Naive thymus-derived CD4-positive, alpha-beta T cell (primary cell): ENCODE results near the gene THG1L. TPM values are rescaled to one million over a fixed set of nuclear protein-coding genes. Genes with fewer than 3 reads are reported as not detected.

Experiments
- ATAC-seq: fragments of 150-1000 bp; cut with Tn5 transposase; 2 replicates; pipeline ENCODE4 v1.10.0; 2021; ENCODE audit warnings: mild to moderate bottlenecking, moderate library complexity
- CTCF ChIA-PET: fragments of 350-600 bp; sonication (Branson Sonifier 250); formaldehyde crosslinking; loops from one replicate; lab custom pipeline; 2021; ENCODE audit warnings: antibody characterized with exemption; lab: Charles Lee
- POLR2A ChIA-PET: fragments of 350-600 bp; sonication (Branson Sonifier 250); formaldehyde crosslinking; loops from one replicate; lab custom pipeline; 2021; ENCODE audit warnings: antibody characterized with exemption, inconsistent platforms; lab: Charles Lee
- DNase-seq, 9 donors: peaks; one replicate each; pipeline versions ENCODE4 v3.0.0 to v3.0.0-alpha.2; 2020 to 2022; ENCODE audit warnings: mixed read lengths in 1 of 9
- H3K27ac ChIP-seq: one replicate; pipeline ENCODE4 v1.7.0; 2013; ENCODE audit warnings: mild to moderate bottlenecking, low read depth, low read length, moderate library complexity
- H3K27me3 ChIP-seq, 2 donors: one replicate each; pipeline ENCODE4 v1.7.0; 2013; ENCODE audit warnings: low read length in 2 of 2, mild to moderate bottlenecking in 2 of 2, moderate library complexity in 2 of 2; ENCODE audit not compliant: control insufficient read depth in 2 of 2, insufficient read depth in 2 of 2
- H3K36me3 ChIP-seq, 3 experiments: 1 replicate in 2 of 3; 2 replicates in 1 of 3; pipeline ENCODE4 v1.7.0; 2013; ENCODE audit warnings: low read length in 3 of 3, mild to moderate bottlenecking in 3 of 3, moderate library complexity in 1 of 3; ENCODE audit not compliant: insufficient read depth in 3 of 3, control insufficient read depth in 2 of 3
- H3K4me1 ChIP-seq, 2 donors: one replicate each; pipeline ENCODE4 v1.7.0; 2013; ENCODE audit warnings: low read length in 2 of 2, mild to moderate bottlenecking in 2 of 2, moderate library complexity in 1 of 2; ENCODE audit not compliant: control insufficient read depth in 2 of 2, insufficient read depth in 2 of 2
- H3K4me3 ChIP-seq: 2 replicates; pipeline ENCODE4 v1.7.0; 2013; ENCODE audit warnings: mild to moderate bottlenecking, low read length
- H3K9me3 ChIP-seq, 3 experiments: 1 replicate in 2 of 3; 2 replicates in 1 of 3; pipeline ENCODE4 v1.7.0; 2013; ENCODE audit warnings: low read length in 3 of 3; ENCODE audit not compliant: control insufficient read depth in 2 of 3
- H3K27ac Mint-ChIP-seq, 9 donors: one replicate each; pipeline ENCODE4 v1.8.0; 2020 to 2022; ENCODE audit warnings: mixed read lengths in 9 of 9, mild to moderate bottlenecking in 8 of 9, moderate library complexity in 5 of 9, inconsistent platforms in 2 of 9
- H3K27me3 Mint-ChIP-seq, 5 donors: one replicate each; pipeline ENCODE4 v1.8.0; 2021 to 2022; ENCODE audit warnings: mixed read lengths in 5 of 5, mild to moderate bottlenecking in 1 of 5
- H3K36me3 Mint-ChIP-seq, 5 donors: one replicate each; pipeline ENCODE4 v1.8.0; 2020 to 2022; ENCODE audit warnings: mixed read lengths in 5 of 5, mild to moderate bottlenecking in 3 of 5, inconsistent platforms in 1 of 5
- H3K4me1 Mint-ChIP-seq, 7 donors: one replicate each; pipeline ENCODE4 v1.8.0; 2020 to 2022; ENCODE audit warnings: mixed read lengths in 7 of 7, mild to moderate bottlenecking in 3 of 7, inconsistent platforms in 1 of 7
- H3K4me3 Mint-ChIP-seq, 10 donors: one replicate each; pipeline ENCODE4 v1.8.0; 2020 to 2022; ENCODE audit warnings: mild to moderate bottlenecking in 10 of 10, mixed read lengths in 10 of 10, moderate library complexity in 6 of 10, inconsistent platforms in 2 of 10
- H3K9me3 Mint-ChIP-seq, 11 donors: one replicate each; pipeline ENCODE4 v1.8.0; 2020 to 2022; ENCODE audit warnings: mixed read lengths in 11 of 11, mild to moderate bottlenecking in 4 of 11, inconsistent platforms in 1 of 11, moderate library complexity in 1 of 11
- intact Hi-C, 2 donors: fragments of 100-400 bp; cut with micrococcal nuclease; formaldehyde crosslinking; loops; one replicate each; pipeline ENCODE4 v1.15.1; 2023
- polyA plus RNA-seq, 2 donors: library from polyadenylated mRNA; unstranded; fragments of 300-500 nt; fragmentation: Illumina TruSeq; gene quantifications; one replicate each; pipeline ENCODE4 v1.2.3, GENCODE V29; 2021
- total RNA-seq, 6 experiments: library from RNA in 5 of 6; stranded (reverse) in 5 of 6; gene quantifications; 1 replicate in 5 of 6; 2 replicates in 1 of 6; pipeline ENCODE4 v1.2.3 and lab custom pipeline; 2021 to 2026

Gene THG1L
- total and polyA plus RNA-seq, 7 experiments from 2014 or later, result 4.6 to 17.4 (median 7.0) TPM

DNA sequence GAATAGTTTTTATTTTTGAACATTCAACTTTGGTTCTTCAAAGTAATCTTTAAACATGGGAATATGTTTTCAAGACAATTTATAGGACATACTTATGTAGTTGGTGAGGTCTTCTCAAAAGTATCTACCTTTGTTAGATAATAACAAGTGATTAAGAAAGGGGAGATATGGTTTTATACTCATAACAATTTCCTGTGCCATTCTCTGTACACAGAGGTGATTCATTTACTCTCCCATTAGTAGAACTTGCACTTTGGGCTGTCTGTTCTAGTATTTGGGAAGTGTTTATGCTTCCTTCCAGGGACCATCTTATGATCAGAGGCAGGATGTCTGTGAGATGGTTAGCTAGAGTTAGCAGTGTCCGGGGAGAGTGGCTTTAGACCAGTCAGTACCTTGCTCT lies 27.5 kb downstream of the THG1L start:
- no peak overlapping the region for H3K4me3 Mint-ChIP-seq
- H3K9me3 Mint-ChIP-seq, result no peaks in the 10 kb centered on the region
- CTCF ChIA-PET, result interaction anchor here (1.4 to 1.6 kb wide), 2 partner anchors 12 to 236 kb away, joined by 3 to 6 read pairs; no protein-coding TSS in a partner anchor
- H3K36me3 Mint-ChIP-seq, result peaks cover 0 to 37% (median 9%) of the 10 kb centered on the region in 5 donors
- H3K4me1 Mint-ChIP-seq, result peaks cover 0 to 5% (median 0%) of the 10 kb centered on the region in 7 donors
- intact Hi-C loops, result no loop called here
- no peaks in the 10 kb centered on the region for H3K4me1 ChIP-seq
- POLR2A ChIA-PET, result no interaction called here
- H3K27me3 Mint-ChIP-seq, result peaks cover 0 to 2% (median 0%) of the 10 kb centered on the region in 5 donors
- peak overlapping the region in 1 of 9 donors; percentile 28 for H3K27ac Mint-ChIP-seq
- ATAC-seq (no peak), DNase-seq (no peak)
- no peak overlapping the region for H3K27ac ChIP-seq
- peaks cover 0 to 26% (median 0%) of the 10 kb centered on the region in 3 experiments for H3K36me3 ChIP-seq
- H3K27me3 ChIP-seq, result no peaks in the 10 kb centered on the region
- H3K4me3 ChIP-seq, result no peak overlapping the region
- H3K9me3 ChIP-seq, result no peaks in the 10 kb centered on the region

DNA sequence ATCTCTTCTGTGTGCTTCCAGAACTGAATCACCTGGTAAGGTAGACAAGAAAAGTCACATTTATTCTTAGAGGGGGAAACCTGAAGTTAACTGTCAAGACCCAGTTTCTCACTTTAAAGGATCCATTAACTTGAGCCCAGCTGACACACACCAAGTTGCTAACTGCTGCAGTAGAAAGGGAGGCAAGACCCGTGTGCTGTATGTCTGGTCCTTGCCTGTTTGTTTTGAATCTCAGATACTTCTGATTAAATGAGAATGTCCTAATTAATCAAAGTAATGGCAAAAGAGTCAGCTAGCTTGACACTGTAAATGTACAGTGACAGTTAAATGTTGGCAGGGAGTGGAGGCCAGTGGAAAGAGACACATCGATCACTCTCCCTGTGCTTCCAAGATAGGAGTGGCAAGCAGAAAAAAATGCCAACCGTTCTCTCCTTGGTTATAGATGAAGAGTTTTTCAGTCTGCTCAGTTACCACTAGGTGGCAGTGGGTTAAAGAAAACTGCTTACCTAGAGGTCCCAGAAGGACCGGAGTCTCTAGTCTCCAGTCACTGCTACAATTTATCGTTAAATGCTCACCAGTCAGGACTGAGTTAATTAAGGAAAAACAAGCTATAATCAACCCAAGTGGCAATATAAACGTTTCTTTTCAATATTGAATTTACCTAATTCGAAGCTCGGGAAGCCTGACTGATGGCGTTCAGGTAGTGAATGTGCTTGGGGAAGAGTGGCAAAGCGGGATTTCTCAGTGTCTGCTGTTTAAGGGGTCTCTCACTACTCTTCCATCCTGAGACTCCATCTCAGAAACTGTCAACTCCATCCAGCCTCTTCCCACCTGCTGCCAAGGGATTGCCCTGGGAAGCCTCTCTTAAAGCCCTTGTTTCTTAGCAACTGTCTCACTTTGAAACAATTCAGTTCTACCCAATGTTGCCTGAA lies 30.7 kb downstream of the THG1L start:
- Mint-ChIP-seq H3K9me3 (no peaks in the 10 kb centered on the region), H3K27me3 (peaks cover 0 to 6% (median 0%) of the 10 kb centered on the region in 5 donors), H3K27ac (no peak overlapping the region), H3K36me3 (peaks cover 0 to 18% (median 3%) of the 10 kb centered on the region in 5 donors), H3K4me3 (no peak overlapping the region), H3K4me1 (peaks cover 0 to 5% (median 0%) of the 10 kb centered on the region in 7 donors)
- H3K9me3 ChIP-seq, result no peaks in the 10 kb centered on the region
- no peaks in the 10 kb centered on the region for H3K4me1 ChIP-seq
- no peak overlapping the region for H3K4me3 ChIP-seq
- ChIA-PET CTCF (interaction anchor here (0.7 to 2.8 kb wide), 8 partner anchors 8 to 187 kb away, joined by 3 to 10 read pairs (median 3); no protein-coding TSS in a partner anchor), POLR2A (interaction anchor here (0.6 kb wide), 1 partner anchor 99 kb away, joined by 3 read pairs; no protein-coding TSS in a partner anchor)
- ATAC-seq (peak; percentile 88), DNase-seq (peak in 6 of 9 donors; percentile 12 to 44 (median 34))
- no peaks in the 10 kb centered on the region for H3K27me3 ChIP-seq
- intact Hi-C loops, result loop anchor here (1.0 to 5.0 kb wide), 7 partner anchors 186 to 1371 kb away; no protein-coding TSS in a partner anchor
- H3K27ac ChIP-seq, result no peak overlapping the region
- no peaks in the 10 kb centered on the region for H3K36me3 ChIP-seq

DNA sequence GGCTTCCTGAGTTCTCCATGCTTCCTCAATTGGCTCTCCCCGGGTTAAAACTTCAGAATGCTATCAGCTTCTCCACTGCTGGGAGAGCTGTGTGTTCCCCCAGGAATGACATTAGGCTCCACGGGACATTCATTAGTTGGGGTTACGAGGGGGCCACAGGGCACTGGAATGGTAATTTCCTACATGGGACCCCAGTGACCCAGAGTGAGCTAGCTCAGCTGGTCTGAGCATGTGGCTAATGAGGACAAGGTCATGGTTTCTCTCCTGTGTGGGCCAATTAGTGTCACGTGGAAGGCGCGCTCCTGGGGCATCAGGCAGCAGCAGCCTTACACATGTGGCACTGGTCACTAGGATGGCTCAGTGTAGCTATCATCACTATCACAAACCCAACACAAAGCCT lies 33.3 kb downstream of the THG1L start:
- Mint-ChIP-seq H3K4me1 (peaks cover 0 to 5% (median 0%) of the 10 kb centered on the region in 7 donors), H3K27me3 (peaks cover 0 to 6% (median 0%) of the 10 kb centered on the region in 5 donors), H3K27ac (no peak overlapping the region), H3K9me3 (no peaks in the 10 kb centered on the region), H3K4me3 (no peak overlapping the region), H3K36me3 (peaks cover 0 to 10% (median 0%) of the 10 kb centered on the region in 5 donors)
- no peaks in the 10 kb centered on the region for H3K4me1 ChIP-seq
- ChIA-PET CTCF (interaction anchor here (2.8 kb wide), 1 partner anchor 11 kb away, joined by 10 read pairs; no protein-coding TSS in a partner anchor), POLR2A (no interaction called here)
- DNase-seq (no peak), ATAC-seq (no peak)
- intact Hi-C loops, result loop anchor here in 1 of 2 donors (5.0 kb wide), 1 partner anchor 233 kb away; no protein-coding TSS in a partner anchor
- no peak overlapping the region for H3K4me3 ChIP-seq
- H3K27me3 ChIP-seq, result no peaks in the 10 kb centered on the region
- no peaks in the 10 kb centered on the region for H3K9me3 ChIP-seq
- no peak overlapping the region for H3K27ac ChIP-seq
- H3K36me3 ChIP-seq, result no peaks in the 10 kb centered on the region

DNA sequence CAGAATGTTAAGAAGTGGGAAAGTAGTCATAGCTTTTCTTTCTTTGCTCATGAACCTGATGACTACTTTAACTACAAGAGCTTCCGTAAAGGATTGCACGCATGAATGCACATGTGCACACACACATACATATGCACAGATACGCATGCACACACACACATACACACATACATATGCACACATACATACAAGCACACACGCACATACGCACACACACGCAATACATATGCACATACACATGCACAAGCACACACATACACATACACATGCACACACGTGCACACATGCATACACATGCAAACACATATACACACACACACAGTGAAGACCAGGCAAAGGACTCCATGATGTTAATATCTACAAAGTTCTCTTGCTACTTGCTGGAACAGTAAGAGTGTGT lies 35.2 kb downstream of the THG1L start:
- ChIA-PET CTCF (interaction anchor here (0.6 kb wide), 1 partner anchor 10 kb away, joined by 5 read pairs; no protein-coding TSS in a partner anchor), POLR2A (no interaction called here)
- no peak for DNase-seq
- Mint-ChIP-seq H3K36me3 (peaks cover 0 to 1% (median 0%) of the 10 kb centered on the region in 5 donors), H3K4me3 (no peak overlapping the region), H3K27me3 (peaks cover 0 to 8% (median 0%) of the 10 kb centered on the region in 5 donors), H3K27ac (no peak overlapping the region), H3K9me3 (peaks cover 0 to 3% (median 0%) of the 10 kb centered on the region in 11 donors), H3K4me1 (peaks cover 0 to 5% (median 0%) of the 10 kb centered on the region in 7 donors)
- Histone ChIP-seq H3K36me3 (no peaks in the 10 kb centered on the region), H3K27me3 (no peaks in the 10 kb centered on the region), H3K27ac (no peak overlapping the region), H3K9me3 (no peaks in the 10 kb centered on the region), H3K4me3 (no peak overlapping the region), H3K4me1 (no peaks in the 10 kb centered on the region)
- intact Hi-C loops, result no loop called here
- no peak for ATAC-seq

DNA sequence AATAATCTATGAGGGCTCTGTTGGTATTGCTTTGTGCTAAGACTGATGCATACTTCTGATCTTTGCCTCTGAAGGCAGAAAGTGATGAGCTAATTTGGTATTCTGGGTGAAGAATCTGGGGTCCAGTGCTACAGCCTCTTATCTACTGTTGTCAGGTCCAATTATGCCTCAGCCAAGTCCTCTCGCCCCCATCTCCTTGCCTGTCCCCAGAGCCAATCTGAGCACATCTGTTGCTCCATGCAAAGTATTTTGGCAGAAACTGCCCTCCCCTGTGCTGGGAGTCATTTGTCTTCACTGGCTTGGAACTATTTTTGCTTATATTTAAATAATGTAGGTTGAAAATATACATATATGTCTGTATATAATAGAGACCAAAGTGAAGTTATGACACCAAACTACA lies 35.7 kb downstream of the THG1L start:
- DNase-seq (no peak), ATAC-seq (no peak)
- POLR2A ChIA-PET, result no interaction called here
- Histone ChIP-seq H3K36me3 (no peaks in the 10 kb centered on the region), H3K4me1 (no peaks in the 10 kb centered on the region), H3K27ac (no peak overlapping the region), H3K4me3 (no peak overlapping the region), H3K27me3 (no peaks in the 10 kb centered on the region), H3K9me3 (no peaks in the 10 kb centered on the region)
- CTCF ChIA-PET, result interaction anchor here (0.6 kb wide), 1 partner anchor 10 kb away, joined by 5 read pairs; no protein-coding TSS in a partner anchor
- peaks cover 0 to 3% (median 0%) of the 10 kb centered on the region in 11 donors for H3K9me3 Mint-ChIP-seq
- no peaks in the 10 kb centered on the region for H3K36me3 Mint-ChIP-seq
- intact Hi-C loops, result no loop called here
- H3K4me1 Mint-ChIP-seq, result peaks cover 0 to 2% (median 0%) of the 10 kb centered on the region in 7 donors
- H3K27me3 Mint-ChIP-seq, result peaks cover 0 to 8% (median 0%) of the 10 kb centered on the region in 5 donors
- H3K4me3 Mint-ChIP-seq, result no peak overlapping the region
- no peak overlapping the region for H3K27ac Mint-ChIP-seq

DNA sequence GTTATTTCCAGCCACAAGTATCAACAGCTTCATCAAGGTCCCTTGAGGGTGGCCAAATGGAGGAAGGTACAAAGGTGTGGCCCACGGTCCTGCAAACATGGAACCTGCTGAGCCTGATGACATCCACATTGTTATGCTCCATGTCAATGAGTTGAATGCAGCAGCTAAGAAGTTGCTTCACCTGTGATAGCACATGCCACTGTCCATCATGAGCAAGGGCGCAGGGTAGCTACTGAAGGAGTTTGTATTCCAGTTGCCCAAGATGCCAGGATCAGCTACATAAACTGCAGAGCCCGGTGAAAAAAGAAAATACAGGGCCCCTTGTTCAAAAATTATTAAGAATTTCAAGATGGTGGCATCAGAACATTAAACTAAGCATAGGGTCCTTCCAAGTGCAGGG lies 36.5 kb downstream of the THG1L start:
- ATAC-seq (no peak), DNase-seq (no peak)
- H3K36me3 Mint-ChIP-seq, result no peaks in the 10 kb centered on the region
- H3K4me3 Mint-ChIP-seq, result no peak overlapping the region
- no peaks in the 10 kb centered on the region for H3K4me1 Mint-ChIP-seq
- Histone ChIP-seq H3K9me3 (no peaks in the 10 kb centered on the region), H3K27ac (no peak overlapping the region), H3K36me3 (no peaks in the 10 kb centered on the region), H3K4me1 (no peaks in the 10 kb centered on the region), H3K27me3 (no peaks in the 10 kb centered on the region), H3K4me3 (no peak overlapping the region)
- H3K27ac Mint-ChIP-seq, result no peak overlapping the region
- intact Hi-C loops, result no loop called here
- CTCF ChIA-PET, result interaction anchor here (0.6 kb wide), 1 partner anchor 14 kb away, joined by 5 read pairs; no protein-coding TSS in a partner anchor
- H3K9me3 Mint-ChIP-seq, result peaks cover 0 to 3% (median 0%) of the 10 kb centered on the region in 11 donors
- POLR2A ChIA-PET, result interaction anchor here (0.9 kb wide), 1 partner anchor 8 kb away, joined by 4 read pairs; no protein-coding TSS in a partner anchor
- peaks cover 0 to 12% (median 0%) of the 10 kb centered on the region in 5 donors for H3K27me3 Mint-ChIP-seq
